ENCODE results near the gene PPP1R36. TPM values are rescaled to one million over a fixed set of nuclear protein-coding genes. Genes with fewer than 3 reads are reported as not detected.

PPP1R36 gene
- total and polyA plus RNA-seq, 2 donors (not counting 3 experiments of a cell fraction or from before 2014, with no cell fraction given): 0.28 to 0.60 TPM

DNA sequence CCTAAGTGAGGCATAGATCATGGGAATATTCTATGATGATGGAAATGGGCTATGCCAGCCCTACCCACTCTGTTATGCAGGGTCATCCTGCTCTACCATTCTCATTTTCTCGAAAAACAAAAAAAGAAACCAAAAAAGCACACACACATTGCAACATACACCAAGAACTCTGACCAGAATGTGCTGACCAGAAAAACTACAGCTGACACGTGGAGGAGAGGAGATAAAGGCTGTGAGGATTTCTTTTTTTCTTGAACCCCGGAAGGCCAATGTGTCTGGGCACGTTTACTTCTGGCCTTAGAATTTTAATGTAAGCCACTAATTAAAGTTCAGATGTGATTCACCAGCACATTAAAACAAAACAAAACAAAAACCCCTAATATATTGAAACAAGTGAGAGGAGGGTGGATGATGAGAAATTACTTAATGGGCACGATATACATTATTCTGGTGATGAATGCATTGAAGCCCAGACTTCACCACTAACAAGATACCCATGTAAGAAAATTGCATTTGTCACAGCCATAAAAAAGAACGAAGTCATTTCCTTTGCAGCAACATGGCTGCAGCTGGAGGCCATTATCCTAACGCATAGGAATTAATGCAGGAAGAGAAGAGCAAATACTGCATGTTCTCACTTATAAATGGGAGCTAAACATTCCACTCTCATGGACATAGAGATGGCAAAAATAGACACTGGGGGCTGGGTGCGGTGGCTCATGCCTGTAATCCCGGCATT is 88.1 kb downstream of the PPP1R36 start:
- H3K4me2 ChIP-seq (ENCODE audit: insufficient read depth, low read length): no peak overlapping the region
- CTCF ChIA-PET: interaction anchor here (1.4 to 4.8 kb wide), 10 partner anchors 9 to 294 kb away, joined by 3 to 64 read pairs (median 10); partner anchors contain the start of gene HSPA2
- DNase-seq (ENCODE audit: low read depth, low spot score): no peak

More for the DNA sequence above, 88.1 kb downstream of the PPP1R36 start:
- H3K27ac ChIP-seq (ENCODE audit: insufficient read depth, low read depth, low read length): no peak overlapping the region
- no peak overlapping the region for H3K4me3 ChIP-seq (replicated peaks in 1 of 3; ENCODE audit: insufficient read depth in 1 of 3, low read depth in 1 of 3, low read length in 3 of 3)
- peaks cover 1 to 2% of the 10 kb centered on the region in 2 experiments for H3K27me3 ChIP-seq (ENCODE audit: control insufficient read depth in 2 of 2, insufficient read depth in 2 of 2, low read length in 2 of 2)
- intact Hi-C loops (cut with micrococcal nuclease) (loop anchor here (2.0 to 5.0 kb wide), 2 partner anchors 56 to 133 kb away; partner anchors contain the start of gene ZBTB1), dilution Hi-C loops (cut with MboI; ENCODE audit: extremely low pct_ligation_motif_present, low sequenced_read_pairs) (no loop called here)
- BruUV-seq (replicated peaks): no TSS peak
- TF ChIP-seq FOS (IDR thresholded peaks at IDR 0.05; ENCODE audit: borderline replicate concordance, insufficient read depth, low read length) (no peak), POLR2A (IDR thresholded peaks at IDR 0.05; ENCODE audit: low read depth, low read length) (no peak), JUN (IDR thresholded peaks at IDR 0.05; ENCODE audit: borderline replicate concordance, insufficient read depth, insufficient read length, low read depth) (no peak), POLR2AphosphoS5 (IDR thresholded peaks at IDR 0.05; ENCODE audit: insufficient read depth, low read depth, low read length) (no peak), EZH2 (IDR thresholded peaks at IDR 0.05; ENCODE audit: borderline replicate concordance, low read depth, low read length, severe bottlenecking) (no peak), MYC (IDR thresholded peaks at IDR 0.05; ENCODE audit: low read depth, low read length) (no peak), GATA2 (IDR thresholded peaks at IDR 0.05; ENCODE audit: insufficient read depth, insufficient read length, low read depth, low read length) (no peak)
- TF ChIP-seq, protein P1, sequence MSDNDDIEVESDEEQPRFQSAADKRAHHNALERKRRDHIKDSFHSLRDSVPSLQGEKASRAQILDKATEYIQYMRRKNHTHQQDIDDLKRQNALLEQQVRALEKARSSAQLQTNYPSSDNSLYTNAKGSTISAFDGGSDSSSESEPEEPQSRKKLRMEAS (IDR thresholded peaks at IDR 0.05; ENCODE audit: insufficient read depth, insufficient read length): no peak
- TF ChIP-seq, protein P2, sequence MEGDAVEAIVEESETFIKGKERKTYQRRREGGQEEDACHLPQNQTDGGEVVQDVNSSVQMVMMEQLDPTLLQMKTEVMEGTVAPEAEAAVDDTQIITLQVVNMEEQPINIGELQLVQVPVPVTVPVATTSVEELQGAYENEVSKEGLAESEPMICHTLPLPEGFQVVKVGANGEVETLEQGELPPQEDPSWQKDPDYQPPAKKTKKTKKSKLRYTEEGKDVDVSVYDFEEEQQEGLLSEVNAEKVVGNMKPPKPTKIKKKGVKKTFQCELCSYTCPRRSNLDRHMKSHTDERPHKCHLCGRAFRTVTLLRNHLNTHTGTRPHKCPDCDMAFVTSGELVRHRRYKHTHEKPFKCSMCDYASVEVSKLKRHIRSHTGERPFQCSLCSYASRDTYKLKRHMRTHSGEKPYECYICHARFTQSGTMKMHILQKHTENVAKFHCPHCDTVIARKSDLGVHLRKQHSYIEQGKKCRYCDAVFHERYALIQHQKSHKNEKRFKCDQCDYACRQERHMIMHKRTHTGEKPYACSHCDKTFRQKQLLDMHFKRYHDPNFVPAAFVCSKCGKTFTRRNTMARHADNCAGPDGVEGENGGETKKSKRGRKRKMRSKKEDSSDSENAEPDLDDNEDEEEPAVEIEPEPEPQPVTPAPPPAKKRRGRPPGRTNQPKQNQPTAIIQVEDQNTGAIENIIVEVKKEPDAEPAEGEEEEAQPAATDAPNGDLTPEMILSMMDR (IDR thresholded peaks at IDR 0.05; ENCODE audit: extremely low read depth in 1 of 2, insufficient read depth in 1 of 2, low read depth in 1 of 2, low read length in 2 of 2): no peak
- H3K36me3 ChIP-seq (ENCODE audit: control insufficient read depth in 2 of 2, extremely low read depth in 1 of 2, insufficient read depth in 2 of 2, low read length in 2 of 2): no peaks in the 10 kb centered on the region
- no peak for FAIRE-seq
- H3K9ac ChIP-seq (replicated peaks; ENCODE audit: extremely low read depth, insufficient read depth, low read length): no peak overlapping the region
- no peaks in the 10 kb centered on the region for H4K20me1 ChIP-seq (replicated peaks; ENCODE audit: control insufficient read depth, extremely low read depth, insufficient read depth, low read length)
- no peaks in the 10 kb centered on the region for H3K79me2 ChIP-seq (ENCODE audit: control insufficient read depth, insufficient read depth, low read length)
- POLR2A ChIA-PET: no interaction called here
- no peaks in the 10 kb centered on the region for H3K9me3 ChIP-seq (replicated peaks; ENCODE audit: control insufficient read depth, insufficient read depth, low read length)
- no peaks in the 10 kb centered on the region for H3K9me1 ChIP-seq (replicated peaks; ENCODE audit: control insufficient read depth, extremely low read depth, insufficient read depth, low read length)
- H2AFZ ChIP-seq (ENCODE audit: low read depth, low read length): no peak overlapping the region
- no peaks in the 10 kb centered on the region for H3K4me1 ChIP-seq (ENCODE audit: control insufficient read depth, extremely low read depth, insufficient read depth, low read length)
